ENCODE results near the gene PRKCH.

- no peak for TF ChIP-seq CTCF (IDR thresholded peaks at IDR 0.05)
- TF ChIP-seq CBFB (CRISPR knock-in tag; IDR thresholded peaks at IDR 0.05; ENCODE audit: low read depth): no peak
- no peak for TF ChIP-seq FOXK1 (CRISPR knock-in tag; IDR thresholded peaks at IDR 0.05)
- no peak for TF ChIP-seq MAX (CRISPR knock-in tag; IDR thresholded peaks at IDR 0.05)
- no peak for TF ChIP-seq ATF2 (CRISPR knock-in tag; IDR thresholded peaks at IDR 0.05; ENCODE audit: borderline replicate concordance, low read depth)
- no peak for TF ChIP-seq SMAD4 (CRISPR knock-in tag; IDR thresholded peaks at IDR 0.05)
- no peak for TF ChIP-seq USF2 (CRISPR knock-in tag; IDR thresholded peaks at IDR 0.05)
- TF ChIP-seq SP1 (CRISPR knock-in tag; conservative IDR thresholded peaks at IDR 0.05): no peak
- no peak for TF ChIP-seq NR1H2 (CRISPR knock-in tag; IDR thresholded peaks at IDR 0.05)
Measured at GRCh38 chr14:61599942-61600341, 278.6 kb downstream of the PRKCH start.

Data from WTC11 (cell line).